Upper lobe of left lung (tissue), 4 donors: ENCODE data around the gene RPL37A.

Source experiments
- CTCF ChIP-seq, 6 experiments: fragments of 450-650 bp in 4 of 6; fragments of 200-600 bp in 2 of 6; sonication (generic) in 2 of 6; IDR thresholded peaks; one replicate each; pipeline ENCODE4 v1.5.1; 2016 to 2019; ENCODE audit warnings: antibody characterized with exemption in 6 of 6
- POLR2A ChIP-seq, 4 donors: fragments of 450-650 bp; IDR thresholded peaks; one replicate each; pipeline ENCODE4 v1.5.1; 2016 to 2017; ENCODE audit warnings: antibody characterized with exemption in 4 of 4, mild to moderate bottlenecking in 2 of 4
- POLR2AphosphoS5 ChIP-seq, 2 donors: sonication (generic); formaldehyde crosslinking; IDR thresholded peaks; one replicate each; pipeline ENCODE4 v1.5.1; 2017; ENCODE audit warnings: antibody characterized with exemption in 2 of 2

GRCh38 chr2:216533609-216534008, 35.0 kb downstream of the RPL37A start:
- TF ChIP-seq CTCF (IDR thresholded peaks at IDR 0.05), result no peak
- no peak for TF ChIP-seq POLR2A (IDR thresholded peaks at IDR 0.05)
- no peak for TF ChIP-seq POLR2AphosphoS5 (IDR thresholded peaks at IDR 0.05)
